OCI-LY7 (cell line): ENCODE results near the gene LRP1B.

Experiments used
- CTCF ChIP-seq: fragments of 200-600 bp; sonication (generic); conservative IDR thresholded peaks from 2 replicates; pipeline ENCODE4 v1.5.1; 2014; ENCODE audit warnings: mild to moderate bottlenecking, antibody characterized with exemption, low read length, moderate library complexity, mixed read lengths
- EZH2phosphoT487 ChIP-seq: fragments of 200-600 bp; sonication (generic); IDR thresholded peaks from 2 replicates; pipeline ENCODE4 v1.6.1; 2018; ENCODE audit warnings: low read depth, borderline replicate concordance, mild to moderate bottlenecking, mixed run types, antibody characterized with exemption, low read length, moderate library complexity, mixed read lengths

DNA sequence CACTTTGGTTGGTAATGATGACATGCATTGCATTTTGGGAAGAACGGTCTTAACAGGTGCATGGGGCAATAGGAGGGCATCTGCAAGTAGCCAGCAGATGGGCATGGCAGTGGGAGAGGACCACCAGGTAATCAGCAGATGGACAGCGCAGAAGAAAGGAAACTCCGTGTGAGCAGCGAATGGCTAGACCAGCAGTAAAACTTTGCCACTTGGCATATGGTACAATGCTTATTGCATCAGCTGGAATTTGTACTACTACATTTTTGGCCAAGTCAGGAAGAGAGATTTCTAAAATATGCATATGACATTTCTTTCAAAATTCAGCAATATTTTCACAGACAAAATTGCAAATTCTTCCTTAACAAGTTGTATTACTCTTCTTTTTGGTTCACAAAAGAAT, 768.5 kb downstream of the LRP1B start:
- TF ChIP-seq CTCF (no peak), EZH2phosphoT487 (no peak)
